CD4-positive, alpha-beta T cell (primary cell): ENCODE measurements around the gene TUBB. TPM values are rescaled to one million over a fixed set of nuclear protein-coding genes. Genes with fewer than 3 reads are reported as not detected.
A peak's percentile ranks its signal among the peaks of the same experiment; 100 is the strongest.

ENCODE experiments used
- ATAC-seq: fragments of 200-7000 bp; cut with Tn5 transposase; one replicate; pipeline ENCODE4 v1.10.0; 2022; ENCODE audit warnings: mild to moderate bottlenecking; ENCODE audit not compliant: poor library complexity
- CTCF ChIA-PET: fragments of 350-600 bp; sonication (Branson Sonifier 250); formaldehyde crosslinking; loops from one replicate; lab custom pipeline; 2021; ENCODE audit warnings: antibody characterized with exemption, inconsistent platforms; lab: Charles Lee
- POLR2A ChIA-PET: fragments of 350-600 bp; sonication (Branson Sonifier 250); formaldehyde crosslinking; loops from one replicate; lab custom pipeline; 2021; ENCODE audit warnings: antibody characterized with exemption, inconsistent platforms; lab: Charles Lee
- DNase-seq, 14 experiments: peaks; one replicate each; pipeline ENCODE4 v3.0.0-alpha.2; 2013 to 2020; ENCODE audit warnings: mixed read lengths in 2 of 14
- H3K27ac ChIP-seq, 2 donors: one replicate each; pipeline versions ENCODE4 v1.5.1 to v1.7.0; 2013; ENCODE audit warnings: low read length in 2 of 2, low read depth in 1 of 2, mild to moderate bottlenecking in 1 of 2
- H3K27me3 ChIP-seq, 2 experiments: 1 replicate in 1 of 2; 2 replicates in 1 of 2; pipeline versions ENCODE4 v1.6.1 to v1.7.0; 2013; ENCODE audit warnings: low read length in 2 of 2, control low read depth in 1 of 2, mild to moderate bottlenecking in 1 of 2, moderate library complexity in 1 of 2; ENCODE audit not compliant: insufficient read depth in 2 of 2, control insufficient read depth in 1 of 2
- H3K36me3 ChIP-seq: one replicate; pipeline ENCODE4 v1.6.1; 2013; ENCODE audit warnings: low read length, control low read depth; ENCODE audit not compliant: insufficient read depth
- H3K4me1 ChIP-seq: one replicate; pipeline ENCODE4 v1.6.1; 2013; ENCODE audit warnings: low read length, control low read depth; ENCODE audit not compliant: insufficient read depth
- H3K4me3 ChIP-seq: one replicate; pipeline ENCODE4 v1.5.1; 2013; ENCODE audit warnings: mild to moderate bottlenecking, low read length, moderate library complexity
- H3K9me3 ChIP-seq, 2 experiments: 1 replicate in 1 of 2; 2 replicates in 1 of 2; pipeline versions ENCODE4 v1.6.1 to v1.7.0; 2013; ENCODE audit warnings: low read length in 2 of 2, mild to moderate bottlenecking in 2 of 2, control low read depth in 1 of 2, moderate library complexity in 1 of 2; ENCODE audit not compliant: control insufficient read depth in 1 of 2, insufficient read depth in 1 of 2
- H3K27ac Mint-ChIP-seq: one replicate; pipeline ENCODE4 v1.8.0; 2020; ENCODE audit warnings: mixed read lengths
- H3K27me3 Mint-ChIP-seq: one replicate; pipeline ENCODE4 v1.8.0; 2021; ENCODE audit warnings: mixed read lengths
- H3K36me3 Mint-ChIP-seq: one replicate; pipeline ENCODE4 v1.8.0; 2021; ENCODE audit warnings: low read depth, mixed read lengths
- H3K4me1 Mint-ChIP-seq: one replicate; pipeline ENCODE4 v1.8.0; 2021; ENCODE audit warnings: low read depth, mixed read lengths
- H3K4me3 Mint-ChIP-seq: one replicate; pipeline ENCODE4 v1.8.0; 2020; ENCODE audit warnings: mild to moderate bottlenecking, mixed read lengths
- H3K9me3 Mint-ChIP-seq: one replicate; pipeline ENCODE4 v1.8.0; 2020; ENCODE audit warnings: mixed read lengths
- CTCF ChIP-seq: fragments of 200-600 bp; IDR thresholded peaks from one replicate; pipeline ENCODE4 v1.8.0; 2022; ENCODE audit warnings: antibody characterized with exemption, mild to moderate bottlenecking
- intact Hi-C, 2 experiments: fragments of 100-400 bp; cut with DNase I in 1 of 2; cut with micrococcal nuclease in 1 of 2; formaldehyde crosslinking; loops; one replicate each; pipeline versions ENCODE4 v1.15.1 to v1.9.0; 2023 to 2025; cut with DNase I, micrococcal nuclease
- total RNA-seq, 174 experiments: library from RNA in 2 of 174; stranded (reverse) in 2 of 174; gene quantifications; one replicate each; pipeline ENCODE4 v1.2.3 and lab custom pipeline; 2021 to 2026

Gene TUBB
- total RNA-seq, 2 experiments from 2014 or later, result 76.0 to 78.4 TPM

GRCh38 chr6:30768634-30769087 is 48.5 kb downstream of the TUBB start:
- H3K36me3 ChIP-seq, result no peaks in the 10 kb centered on the region
- Mint-ChIP-seq H3K9me3 (no peaks in the 10 kb centered on the region), H3K36me3 (no peaks in the 10 kb centered on the region), H3K4me3 (peak overlapping the region; percentile 79), H3K27ac (peak overlapping the region; percentile 52), H3K27me3 (no peaks in the 10 kb centered on the region), H3K4me1 (peaks cover 76% of the 10 kb centered on the region)
- CTCF ChIA-PET, result interaction anchor here (1.0 to 1.6 kb wide), 4 partner anchors 22 to 319 kb away, joined by 3 to 9 read pairs (median 4); no protein-coding TSS in a partner anchor
- intact Hi-C loops, result no loop called here
- POLR2A ChIA-PET, result interaction anchor here (0.8 to 2.5 kb wide), 11 partner anchors 9 to 52 kb away, joined by 3 to 24 read pairs (median 5); partner anchors contain the start of gene MDC1
- H3K4me1 ChIP-seq, result peaks cover 46% of the 10 kb centered on the region
- TF ChIP-seq CTCF, result no peak
- H3K27me3 ChIP-seq, result no peaks in the 10 kb centered on the region
- peak overlapping the region; percentile 5 for H3K4me3 ChIP-seq
- DNase-seq (peak in 1 of 14 experiments; percentile 5), ATAC-seq (peak; percentile 33)
- no peaks in the 10 kb centered on the region for H3K9me3 ChIP-seq
- no peak overlapping the region for H3K27ac ChIP-seq

GRCh38 chr6:30769088-30769852 is 49.1 kb downstream of the TUBB start:
- CTCF ChIA-PET, result interaction anchor here (0.6 to 1.6 kb wide), 6 partner anchors 23 to 318 kb away, joined by 3 to 9 read pairs (median 4); no protein-coding TSS in a partner anchor
- peaks cover 40% of the 10 kb centered on the region for H3K4me1 ChIP-seq
- no peak overlapping the region for H3K27ac ChIP-seq
- Mint-ChIP-seq H3K4me3 (peak overlapping the region; percentile 79), H3K27me3 (no peaks in the 10 kb centered on the region), H3K9me3 (no peaks in the 10 kb centered on the region), H3K4me1 (peaks cover 76% of the 10 kb centered on the region), H3K27ac (peak overlapping the region; percentile 52), H3K36me3 (no peaks in the 10 kb centered on the region)
- peak overlapping the region; percentile 5 for H3K4me3 ChIP-seq
- POLR2A ChIA-PET, result interaction anchor here (0.5 to 2.5 kb wide), 13 partner anchors 9 to 138 kb away, joined by 3 to 24 read pairs (median 5); partner anchors contain the start of genes GTF2H4 and MDC1
- no peaks in the 10 kb centered on the region for H3K27me3 ChIP-seq
- no peak for TF ChIP-seq CTCF
- peak; percentile 29 to 83 (median 62) for DNase-seq
- no peaks in the 10 kb centered on the region for H3K9me3 ChIP-seq
- ATAC-seq, result peak; percentile 86
- H3K36me3 ChIP-seq, result no peaks in the 10 kb centered on the region
- intact Hi-C loops, result no loop called here

GRCh38 chr6:30769853-30770524 is 49.8 kb downstream of the TUBB start:
- Mint-ChIP-seq H3K36me3 (no peaks in the 10 kb centered on the region), H3K4me3 (peak overlapping the region; percentile 79), H3K27me3 (no peaks in the 10 kb centered on the region), H3K27ac (peak overlapping the region; percentile 52), H3K9me3 (no peaks in the 10 kb centered on the region), H3K4me1 (peaks cover 72% of the 10 kb centered on the region)
- CTCF ChIA-PET, result interaction anchor here (0.6 to 1.6 kb wide), 5 partner anchors 23 to 317 kb away, joined by 3 to 9 read pairs (median 3); no protein-coding TSS in a partner anchor
- no peaks in the 10 kb centered on the region for H3K27me3 ChIP-seq
- intact Hi-C loops, result no loop called here
- POLR2A ChIA-PET, result interaction anchor here (0.5 to 2.5 kb wide), 10 partner anchors 8 to 138 kb away, joined by 3 to 24 read pairs (median 5); partner anchors contain the start of genes GTF2H4 and MDC1
- H3K4me1 ChIP-seq, result peaks cover 39% of the 10 kb centered on the region
- H3K4me3 ChIP-seq, result no peak overlapping the region
- H3K27ac ChIP-seq, result no peak overlapping the region
- H3K36me3 ChIP-seq, result no peaks in the 10 kb centered on the region
- no peaks in the 10 kb centered on the region for H3K9me3 ChIP-seq
- ATAC-seq (no peak), DNase-seq (no peak)
- no peak for TF ChIP-seq CTCF
